IMR-90 (cell line): ENCODE measurements around the gene HMGXB3.

Experiments
- CEBPB ChIP-seq: IDR thresholded peaks from 2 replicates; pipeline ENCODE4 v1.6.1; 2012; ENCODE audit warnings: low read depth, low read length, improper control_type of control experiment
- CTCF ChIP-seq: conservative IDR thresholded peaks from 2 replicates; pipeline ENCODE4 v1.5.1; 2012; ENCODE audit warnings: mild to moderate bottlenecking, low read depth, low read length, improper control_type of control experiment
- FOS ChIP-seq: fragments of 150-350 bp; IDR thresholded peaks from 2 replicates; pipeline ENCODE4 v1.6.1; 2016; ENCODE audit warnings: low read depth, low read length
- MAFK ChIP-seq: IDR thresholded peaks from 2 replicates; pipeline ENCODE4 v1.6.1; 2012; ENCODE audit warnings: low read depth, low read length, improper control_type of control experiment
- MAZ ChIP-seq: IDR thresholded peaks from 2 replicates; pipeline ENCODE4 v1.6.1; 2012; ENCODE audit warnings: low read depth, mild to moderate bottlenecking, low read length, improper control_type of control experiment, moderate library complexity, borderline replicate concordance
- MXI1 ChIP-seq: IDR thresholded peaks from 2 replicates; pipeline ENCODE4 v1.6.1; 2012; ENCODE audit warnings: low read depth, mild to moderate bottlenecking, low read length, moderate library complexity, borderline replicate concordance
- NFE2L2 ChIP-seq: fragments of 150-350 bp; IDR thresholded peaks from 2 replicates; pipeline ENCODE4 v1.6.1; 2016; ENCODE audit warnings: low read depth, mild to moderate bottlenecking, low read length
- POLR2A ChIP-seq: IDR thresholded peaks from 2 replicates; pipeline ENCODE4 v1.6.1; 2012; ENCODE audit warnings: mild to moderate bottlenecking, low read depth, low read length
- RAD21 ChIP-seq: IDR thresholded peaks from 2 replicates; pipeline ENCODE4 v1.6.1; 2012; ENCODE audit warnings: low read length, improper control_type of control experiment
- RCOR1 ChIP-seq: IDR thresholded peaks from 2 replicates; pipeline ENCODE4 v1.6.1; 2012; ENCODE audit warnings: mild to moderate bottlenecking, low read length, improper control_type of control experiment; ENCODE audit not compliant: insufficient replicate concordance
- RFX5 ChIP-seq: IDR thresholded peaks from 2 replicates; pipeline ENCODE4 v1.8.0; 2012; ENCODE audit warnings: low read depth, mild to moderate bottlenecking, low read length, moderate library complexity

DNA sequence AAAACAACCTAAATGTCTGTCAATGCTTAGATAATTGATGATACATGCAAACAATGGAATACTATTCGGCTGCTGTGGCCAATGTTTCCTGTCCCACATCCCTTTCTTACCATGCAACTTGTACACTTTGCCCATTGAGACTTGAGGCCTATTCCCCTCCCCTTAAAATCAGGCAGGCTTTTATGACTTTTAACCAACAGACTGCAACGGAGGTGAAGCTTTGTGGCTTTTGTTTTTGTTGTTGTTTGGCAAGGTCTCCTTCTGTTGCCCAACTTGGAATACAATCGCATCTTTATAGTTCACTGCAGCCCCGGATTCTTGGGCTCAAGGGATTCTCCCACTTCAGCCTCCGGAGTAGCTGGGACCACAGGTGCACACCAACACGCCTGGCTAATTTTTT, 45.7 kb upstream of the HMGXB3 start:
- TF ChIP-seq MAFK: no peak
- no peak for TF ChIP-seq CTCF
- TF ChIP-seq NFE2L2: no peak
- TF ChIP-seq POLR2A: no peak
- TF ChIP-seq CEBPB: no peak
- TF ChIP-seq RAD21: no peak
- no peak for TF ChIP-seq RCOR1
- TF ChIP-seq RFX5: no peak
- no peak for TF ChIP-seq MXI1
- TF ChIP-seq MAZ: no peak
- TF ChIP-seq FOS: no peak
